SU-DHL-6 (cell line): Measurements from ENCODE around the gene CCDC93.

Source experiments
- H2AFZ ChIP-seq: fragments of 200-600 bp; sonication (generic); 2 replicates; pipeline ENCODE4 v1.6.1; 2014; ENCODE audit warnings: low read depth, mild to moderate bottlenecking, moderate library complexity, mixed read lengths, antibody characterized with exemption, low read length; ENCODE audit not compliant: severe bottlenecking
- H3F3A ChIP-seq: fragments of 200-600 bp; shearing (Covaris generic); 2 replicates; pipeline ENCODE4 v1.6.0; 2016; ENCODE audit warnings: antibody characterized with exemption, mild to moderate bottlenecking; ENCODE audit not compliant: insufficient read depth
- H3K27ac ChIP-seq: fragments of 200-600 bp; sonication (generic); 2 replicates; pipeline ENCODE4 v1.5.1; 2016; ENCODE audit warnings: low read depth, mild to moderate bottlenecking, low read length, moderate library complexity, mixed read lengths
- H3K27me3 ChIP-seq: fragments of 200-600 bp; sonication (generic), shearing (Covaris generic); 2 replicates; pipeline ENCODE4 v1.6.0; 2014; ENCODE audit warnings: mild to moderate bottlenecking, low read length
- H3K36me3 ChIP-seq: fragments of 200-600 bp; sonication (generic); 2 replicates; pipeline ENCODE4 v1.6.1; 2014; ENCODE audit warnings: mild to moderate bottlenecking, low read length, mixed read lengths
- H3K4me2 ChIP-seq: fragments of 300-600, 200-600 bp; shearing (Covaris generic), sonication (generic); 2 replicates; pipeline ENCODE4 v1.6.0; 2014; ENCODE audit warnings: low read length, low read depth, mild to moderate bottlenecking; ENCODE audit not compliant: poor library complexity, severe bottlenecking
- H3K4me3 ChIP-seq: fragments of 200-600 bp; sonication (generic); 2 replicates; pipeline ENCODE4 v1.5.1; 2014; ENCODE audit warnings: antibody characterized with exemption, low read length, mild to moderate bottlenecking, mixed read lengths; ENCODE audit not compliant: insufficient read depth, poor library complexity, severe bottlenecking
- H3K79me2 ChIP-seq: fragments of 200-600 bp; sonication (generic); 2 replicates; pipeline ENCODE4 v1.6.1; 2014; ENCODE audit warnings: mild to moderate bottlenecking, low read length, moderate library complexity; ENCODE audit not compliant: insufficient read depth
- H3K9ac ChIP-seq: fragments of 200-600 bp; sonication (generic); 2 replicates; pipeline ENCODE4 v1.7.0; 2014; ENCODE audit warnings: mild to moderate bottlenecking, low read length
- H3K9me2 ChIP-seq: fragments of 200-600 bp; sonication (generic); replicated peaks from 2 replicates; pipeline ENCODE4 v1.6.1; 2014; ENCODE audit warnings: low read length; ENCODE audit not compliant: insufficient read depth
- H3K9me3 ChIP-seq: fragments of 200-600 bp; sonication (generic); 2 replicates; pipeline ENCODE4 v1.6.1; 2014; ENCODE audit warnings: low read length, mixed read lengths; ENCODE audit not compliant: insufficient read depth
- H4K20me1 ChIP-seq: fragments of 200-600 bp; sonication (generic); 2 replicates; pipeline ENCODE4 v1.6.1; 2014; ENCODE audit warnings: low read depth, mild to moderate bottlenecking, antibody characterized with exemption, low read length, moderate library complexity, mixed read lengths
- CTCF ChIP-seq: fragments of 200-600 bp; sonication (generic); IDR thresholded peaks from one replicate; pipeline ENCODE4 v1.5.1; 2017; ENCODE audit warnings: antibody characterized with exemption, mild to moderate bottlenecking, low read length, moderate library complexity; ENCODE audit not compliant: insufficient read depth, poor library complexity, severe bottlenecking
- EZH2phosphoT487 ChIP-seq: fragments of 200-600 bp; sonication (generic), shearing (Covaris generic); conservative IDR thresholded peaks from 2 replicates; pipeline ENCODE4 v1.6.1; 2018; ENCODE audit warnings: mild to moderate bottlenecking, antibody characterized with exemption, low read length, moderate library complexity, mixed read lengths

The CCDC93 gene

GRCh38 chr2:118012778-118013177, 1.1 kb downstream of the CCDC93 start:
- H3K9ac ChIP-seq, result peak overlapping the region; percentile 95

GRCh38 chr2:118010473-118010872, 3.4 kb downstream of the CCDC93 start:
- no peak for TF ChIP-seq EZH2phosphoT487
- TF ChIP-seq CTCF, result no peak
- H3K9me3 ChIP-seq, result no peaks in the 10 kb centered on the region
- H3K79me2 ChIP-seq, result peaks cover 62% of the 10 kb centered on the region
- no peaks in the 10 kb centered on the region for H3K9me2 ChIP-seq
- H2AFZ ChIP-seq, result no peak overlapping the region
- no peaks in the 10 kb centered on the region for H3K27me3 ChIP-seq
- no peak overlapping the region for H3K4me3 ChIP-seq
- H3K9ac ChIP-seq, result no peak overlapping the region
- H4K20me1 ChIP-seq, result peaks cover 24% of the 10 kb centered on the region
- H3F3A ChIP-seq, result no peaks in the 10 kb centered on the region
- H3K36me3 ChIP-seq, result peaks cover 8% of the 10 kb centered on the region; the same call in 1 of the 2 replicates
- no peak overlapping the region for H3K27ac ChIP-seq
- H3K4me2 ChIP-seq, result no peak overlapping the region

More at GRCh38 chr2:118012778-118013177, 1.1 kb downstream of the CCDC93 start:
- peak overlapping the region; percentile 93 for H3K4me3 ChIP-seq
- H3K36me3 ChIP-seq, result peaks cover 8% of the 10 kb centered on the region; the same call in 1 of the 2 replicates
- peaks cover 61% of the 10 kb centered on the region for H3K79me2 ChIP-seq
- H3F3A ChIP-seq, result no peaks in the 10 kb centered on the region
- H4K20me1 ChIP-seq, result peaks cover 24% of the 10 kb centered on the region
- no peaks in the 10 kb centered on the region for H3K9me3 ChIP-seq
- TF ChIP-seq CTCF (no peak), EZH2phosphoT487 (no peak)
- no peaks in the 10 kb centered on the region for H3K27me3 ChIP-seq
- peak overlapping the region; percentile 60 for H3K4me2 ChIP-seq
- H3K9me2 ChIP-seq, result no peaks in the 10 kb centered on the region
- no peak overlapping the region for H3K27ac ChIP-seq
- H2AFZ ChIP-seq, result no peak overlapping the region

GRCh38 chr2:118006861-118007260, 7.0 kb downstream of the CCDC93 start:
- TF ChIP-seq EZH2phosphoT487 (no peak), CTCF (no peak)

GRCh38 chr2:118006326-118006725, 7.5 kb downstream of the CCDC93 start:
- Histone ChIP-seq H3K9ac (no peak overlapping the region), H4K20me1 (peaks cover 9% of the 10 kb centered on the region), H3K79me2 (peaks cover 37% of the 10 kb centered on the region), H3K4me2 (no peak overlapping the region), H3K9me2 (no peaks in the 10 kb centered on the region), H3K4me3 (no peak overlapping the region), H3K9me3 (no peaks in the 10 kb centered on the region), H3K27me3 (no peaks in the 10 kb centered on the region), H3F3A (no peaks in the 10 kb centered on the region), H2AFZ (no peak overlapping the region), H3K36me3 (peaks cover 17% of the 10 kb centered on the region; the same call in 1 of the 2 replicates), H3K27ac (no peak overlapping the region)
- TF ChIP-seq EZH2phosphoT487 (no peak), CTCF (no peak)

More at GRCh38 chr2:118006861-118007260, 7.0 kb downstream of the CCDC93 start:
- Histone ChIP-seq H3K4me3 (no peak overlapping the region), H3K4me2 (no peak overlapping the region), H3K79me2 (peaks cover 42% of the 10 kb centered on the region), H3K27ac (no peak overlapping the region), H3K9me2 (no peaks in the 10 kb centered on the region), H3K9ac (no peak overlapping the region), H3K27me3 (no peaks in the 10 kb centered on the region), H3K36me3 (peaks cover 17% of the 10 kb centered on the region; the same call in 1 of the 2 replicates), H2AFZ (no peak overlapping the region), H3F3A (no peaks in the 10 kb centered on the region), H4K20me1 (peaks cover 15% of the 10 kb centered on the region), H3K9me3 (no peaks in the 10 kb centered on the region)
